K562 (cell line): ENCODE measurements around the gene KCNK2.

ENCODE experiments used
- CTCF ChIP-seq, 3 experiments: IDR thresholded peaks in 2 of 3; conservative IDR thresholded peaks in 1 of 3; 2 replicates each; pipeline ENCODE4 v1.5.1; 2011 to 2012; ENCODE audit warnings: low read length in 3 of 3, mild to moderate bottlenecking in 3 of 3, control low read depth in 2 of 3, improper control_type of control experiment in 1 of 3, inconsistent platforms in 1 of 3, low read depth in 1 of 3, mixed read lengths in 1 of 3, moderate library complexity in 1 of 3; ENCODE audit not compliant: insufficient read depth in 2 of 3
- REST ChIP-seq, 2 experiments: fragments of 450-650 bp; formaldehyde crosslinking in 1 of 2; IDR thresholded peaks; 2 replicates each; pipeline versions ENCODE4 v1.4.0 to v1.6.1; 2014 to 2020; ENCODE audit warnings: mild to moderate bottlenecking in 2 of 2, borderline replicate concordance in 1 of 2, low read depth in 1 of 2
- ZNF76 ChIP-seq: fragments of 250-450 bp; sonication (Bioruptor Pico); IDR thresholded peaks from 2 replicates; pipeline ENCODE4 v1.4.0; 2020; ENCODE audit warnings: mild to moderate bottlenecking, moderate library complexity, borderline replicate concordance

DNA sequence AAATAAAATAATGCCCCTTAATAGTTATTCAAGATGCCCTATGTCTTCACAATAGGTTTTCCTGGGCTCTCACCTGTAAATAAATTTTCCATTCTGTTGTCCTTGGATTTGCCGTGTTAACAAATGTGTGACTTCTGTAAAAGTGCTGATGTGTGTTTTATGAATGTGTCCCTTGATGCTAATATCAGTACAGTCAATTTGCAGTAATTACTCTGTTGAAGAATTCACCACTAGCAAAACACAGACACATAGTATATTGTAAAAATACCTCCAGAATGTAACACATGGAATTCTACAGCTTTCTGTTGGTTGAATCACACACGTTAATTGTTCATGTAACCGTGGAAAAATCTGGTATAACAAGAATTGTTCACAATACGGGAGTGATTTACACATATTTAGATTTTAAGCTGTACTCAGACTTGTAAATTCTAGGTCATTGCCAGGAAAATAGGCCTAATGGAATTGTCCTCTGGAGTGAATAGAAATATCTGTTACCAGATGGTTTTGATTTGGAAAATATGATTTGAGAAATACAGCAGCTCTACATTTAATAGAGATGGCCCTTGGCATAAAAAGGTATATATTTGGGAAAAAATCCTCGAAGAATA lies 36.7 kb upstream of the KCNK2 start:
- no peak for TF ChIP-seq ZNF76 (CRISPR knock-in tag)
- TF ChIP-seq CTCF (IDR thresholded peaks at IDR 0.05 in 2 of 3, conservative IDR thresholded peaks at IDR 0.05 in 1 of 3; ENCODE audit: insufficient read depth in 2 of 3, low read depth in 1 of 3, low read length in 3 of 3): no peak
- TF ChIP-seq REST (IDR thresholded peaks at IDR 0.05; ENCODE audit: borderline replicate concordance): no peak
- no peak for TF ChIP-seq REST (CRISPR knock-in tag; IDR thresholded peaks at IDR 0.05; ENCODE audit: low read depth)
